ENCODE data around the gene DCAF15. TPM values are rescaled to one million over a fixed set of nuclear protein-coding genes. Genes with fewer than 3 reads are reported as not detected.
"Not testable (repeated sequence)": the region's sequence is repeated elsewhere in the genome, so short reads cannot be mapped to it uniquely, and the experiment has no call there.

DCAF15 gene
- total RNA-seq, 1 donor from 2014 or later = 83.4 TPM

GRCh38 chr19:13917888-13918406 lies 34.4 kb upstream of the DCAF15 start:
- DNase-seq (no peak), ATAC-seq (ENCODE audit: low read depth) (no peak)
- Mint-ChIP-seq H3K36me3 (ENCODE audit: low read depth) (peaks cover 67% of the 10 kb centered on the region), H3K9me3 (peaks cover 3% of the 10 kb centered on the region), H3K27me3 (no peaks in the 10 kb centered on the region), H3K27ac (no peak overlapping the region), H3K4me1 (no peaks in the 10 kb centered on the region), H3K4me3 (no peak overlapping the region)
- POLR2A ChIA-PET = interaction anchor here (0.6 kb wide), 1 partner anchor 35 kb away, joined by 5 read pairs; no protein-coding TSS in a partner anchor
- no peak for TF ChIP-seq CTCF (IDR thresholded peaks at IDR 0.05)
- CTCF ChIA-PET = no interaction called here
- intact Hi-C loops (cut with micrococcal nuclease) = no loop called here

GRCh38 chr19:13918726-13919411 lies 33.4 kb upstream of the DCAF15 start:
- Mint-ChIP-seq H3K27ac (no peak overlapping the region), H3K4me1 (no peaks in the 10 kb centered on the region), H3K4me3 (no peak overlapping the region), H3K9me3 (peaks cover 3% of the 10 kb centered on the region), H3K27me3 (no peaks in the 10 kb centered on the region), H3K36me3 (ENCODE audit: low read depth) (peaks cover 68% of the 10 kb centered on the region)
- POLR2A ChIA-PET = no interaction called here
- no peak for TF ChIP-seq CTCF (IDR thresholded peaks at IDR 0.05)
- CTCF ChIA-PET = no interaction called here
- ATAC-seq (ENCODE audit: low read depth) (no peak), DNase-seq (no peak)
- intact Hi-C loops (cut with micrococcal nuclease) = no loop called here

- Mint-ChIP-seq H3K4me3 (no peak overlapping the region), H3K27ac (no peak overlapping the region), H3K27me3 (no peaks in the 10 kb centered on the region), H3K36me3 (ENCODE audit: low read depth) (peaks cover 69% of the 10 kb centered on the region), H3K9me3 (peaks cover 3% of the 10 kb centered on the region), H3K4me1 (no peaks in the 10 kb centered on the region)
- ChIA-PET CTCF (no interaction called here), POLR2A (interaction anchor here (1.0 kb wide), 1 partner anchor 111 kb away, joined by 4 read pairs; the partner anchor contains the start of gene IL27RA)
- DNase-seq = no peak
- intact Hi-C loops (cut with micrococcal nuclease) = no loop called here
- ATAC-seq (ENCODE audit: low read depth) = no peak
- no peak for TF ChIP-seq CTCF (IDR thresholded peaks at IDR 0.05)
These were observed 31.8 kb upstream of the DCAF15 start for GRCh38 chr19:13920524-13920923.

GRCh38 chr19:13920940-13921747 lies 31.2 kb upstream of the DCAF15 start:
- ChIA-PET CTCF (interaction anchor here (0.9 kb wide), 1 partner anchor 110 kb away, joined by 3 read pairs; the partner anchor contains the start of gene IL27RA), POLR2A (interaction anchor here (0.6 to 1.0 kb wide), 2 partner anchors 110 to 127 kb away, joined by 3 to 4 read pairs; partner anchors contain the start of gene IL27RA)
- Mint-ChIP-seq H3K9me3 (peaks cover 3% of the 10 kb centered on the region), H3K4me1 (no peaks in the 10 kb centered on the region), H3K27ac (no peak overlapping the region), H3K36me3 (ENCODE audit: low read depth) (peaks cover 66% of the 10 kb centered on the region), H3K4me3 (no peak overlapping the region), H3K27me3 (no peaks in the 10 kb centered on the region)
- ATAC-seq (ENCODE audit: low read depth) (peak; percentile 82), DNase-seq (no peak)
- intact Hi-C loops (cut with micrococcal nuclease) = loop anchor here (1.0 kb wide), 1 partner anchor 15 kb away; the partner anchor contains the start of genes BRME1 and CC2D1A
- TF ChIP-seq CTCF (IDR thresholded peaks at IDR 0.05) = no peak

GRCh38 chr19:13922118-13922517 lies 30.2 kb upstream of the DCAF15 start:
- H3K9me3 Mint-ChIP-seq; DNase-seq; H3K27me3 Mint-ChIP-seq; H3K27ac Mint-ChIP-seq; CTCF ChIA-PET; ATAC-seq (ENCODE audit: low read depth); POLR2A ChIA-PET; H3K4me1 Mint-ChIP-seq; H3K4me3 Mint-ChIP-seq; intact Hi-C loops (cut with micrococcal nuclease): not testable (repeated sequence)
- peaks cover 68% of the 10 kb centered on the region for H3K36me3 Mint-ChIP-seq (ENCODE audit: low read depth)

Data from activated B cell treated with CpG ODN at 0.5 μM for 24 hours (primary cell).